Common myeloid progenitor, CD34-positive (primary cell): Measurements from ENCODE around the gene SEC16B.
"Not testable (repeated sequence)": the region's sequence is repeated elsewhere in the genome, so short reads cannot be mapped to it uniquely, and the experiment has no call there.

Experiments used
- CTCF ChIA-PET: fragments of 350-600 bp; sonication (Branson Sonifier 250); formaldehyde crosslinking; loops from one replicate; lab custom pipeline; 2021; ENCODE audit warnings: antibody characterized with exemption; lab: Charles Lee
- POLR2A ChIA-PET: fragments of 350-600 bp; sonication (Branson Sonifier 250); formaldehyde crosslinking; loops from one replicate; lab custom pipeline; 2021; ENCODE audit warnings: antibody characterized with exemption; lab: Charles Lee
- DNase-seq, 3 donors: peaks; one replicate each; pipeline versions ENCODE4 v3.0.0 to v3.0.0-alpha.2; 2013
- H3K27ac ChIP-seq, 2 experiments: 1 replicate in 1 of 2; 2 replicates in 1 of 2; pipeline ENCODE4 v1.7.0; 2013; ENCODE audit warnings: inconsistent platforms in 2 of 2, low read length in 2 of 2, mild to moderate bottlenecking in 2 of 2, low read depth in 1 of 2, moderate library complexity in 1 of 2; ENCODE audit not compliant: severe bottlenecking in 2 of 2, insufficient read depth in 1 of 2, poor library complexity in 1 of 2
- H3K27me3 ChIP-seq, 5 experiments: replicated peaks in 2 of 5; 1 replicate in 3 of 5; 2 replicates in 2 of 5; pipeline versions ENCODE4 v1.6.1 to v1.7.0; 2013; ENCODE audit warnings: low read length in 4 of 5, mild to moderate bottlenecking in 2 of 5, moderate library complexity in 2 of 5, inconsistent platforms in 1 of 5; ENCODE audit not compliant: insufficient read depth in 5 of 5, control insufficient read depth in 4 of 5
- H3K36me3 ChIP-seq, 4 experiments: 1 replicate in 2 of 4; 2 replicates in 2 of 4; pipeline versions ENCODE4 v1.6.1 to v1.7.0; 2013; ENCODE audit warnings: low read length in 3 of 4, control low read depth in 1 of 4, mild to moderate bottlenecking in 1 of 4; ENCODE audit not compliant: control insufficient read depth in 4 of 4, insufficient read depth in 4 of 4
- H3K4me1 ChIP-seq, 4 experiments: 1 replicate in 3 of 4; 2 replicates in 1 of 4; pipeline versions ENCODE4 v1.6.1 to v1.7.1; 2013; ENCODE audit warnings: low read length in 3 of 4, mild to moderate bottlenecking in 3 of 4, control low read depth in 1 of 4, inconsistent platforms in 1 of 4, moderate library complexity in 1 of 4; ENCODE audit not compliant: control insufficient read depth in 4 of 4, insufficient read depth in 4 of 4; ENCODE audit errors: control extremely low read depth in 1 of 4
- H3K4me3 ChIP-seq, 7 experiments: 1 replicate in 4 of 7; 2 replicates in 3 of 7; pipeline versions ENCODE4 v1.5.1 to v1.7.0; 2013; ENCODE audit warnings: mild to moderate bottlenecking in 7 of 7, low read length in 6 of 7, moderate library complexity in 6 of 7, inconsistent platforms in 2 of 7, low read depth in 2 of 7, control low read depth in 1 of 7; ENCODE audit not compliant: insufficient read depth in 4 of 7, control insufficient read depth in 1 of 7; ENCODE audit errors: extremely low read depth in 1 of 7
- H3K9me3 ChIP-seq, 5 experiments: 1 replicate in 4 of 5; 2 replicates in 1 of 5; pipeline versions ENCODE4 v1.6.1 to v1.7.1; 2013; ENCODE audit warnings: low read length in 4 of 5, mild to moderate bottlenecking in 2 of 5, inconsistent platforms in 1 of 5, low read depth in 1 of 5, moderate library complexity in 1 of 5; ENCODE audit not compliant: control insufficient read depth in 4 of 5, insufficient read depth in 2 of 5; ENCODE audit errors: control extremely low read depth in 1 of 5
- whole genome bisulfite sequencing: methylation state at CpG from one replicate; pipeline ENCODE4 v1.1.5; 2013; ENCODE audit not compliant: insufficient coverage; 5-methylcytosine and 5-hydroxymethylcytosine counted together

Gene SEC16B

GRCh38 chr1:177995369-177995768 is 25.5 kb upstream of the SEC16B start:
- CTCF ChIA-PET, result no interaction called here
- H3K4me3 ChIP-seq, result no peak overlapping the region
- H3K27ac ChIP-seq, result no peak overlapping the region
- no peak for DNase-seq
- POLR2A ChIA-PET, result no interaction called here
- no peaks in the 10 kb centered on the region for H3K9me3 ChIP-seq
- no peaks in the 10 kb centered on the region for H3K27me3 ChIP-seq
- 100% methylated on average over 4 of the region's 5 CpGs for WGBS
- H3K36me3 ChIP-seq, result no peaks in the 10 kb centered on the region
- H3K4me1 ChIP-seq, result no peaks in the 10 kb centered on the region

DNA sequence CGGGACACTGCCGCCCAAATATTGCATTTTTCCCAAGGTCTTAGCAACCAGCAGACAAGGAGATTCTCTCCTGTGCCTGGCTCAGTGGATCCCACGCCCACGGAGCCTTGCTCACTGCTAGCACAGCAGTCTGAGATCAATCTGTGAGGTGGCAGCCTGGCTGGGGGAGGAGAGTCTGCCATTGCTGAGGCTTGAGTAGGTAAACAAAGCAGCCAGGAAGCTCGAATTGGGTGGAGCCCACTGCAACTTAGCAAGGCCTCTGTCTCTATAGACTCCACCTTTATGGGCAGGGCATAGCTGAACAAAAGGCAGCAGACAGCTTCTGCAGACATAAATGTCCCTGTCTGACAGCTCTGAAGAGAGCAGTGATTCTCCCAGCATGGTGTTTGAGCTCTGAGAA is 16.4 kb upstream of the SEC16B start:
- H3K27me3 ChIP-seq, H3K4me1 ChIP-seq, CTCF ChIA-PET, POLR2A ChIA-PET, H3K9me3 ChIP-seq, H3K36me3 ChIP-seq, DNase-seq, H3K4me3 ChIP-seq, H3K27ac ChIP-seq: not testable (repeated sequence)
- WGBS, result 95% methylated on average over 3 of the region's 5 CpGs

- POLR2A ChIA-PET, result no interaction called here
- Histone ChIP-seq H3K27me3 (no peaks in the 10 kb centered on the region), H3K36me3 (no peaks in the 10 kb centered on the region), H3K27ac (no peak overlapping the region), H3K4me1 (no peaks in the 10 kb centered on the region), H3K4me3 (no peak overlapping the region), H3K9me3 (peaks cover 0 to 2% (median 0%) of the 10 kb centered on the region in 5 experiments)
- WGBS, result 100% methylated on average over 1 of the region's 1 CpG
- CTCF ChIA-PET, result no interaction called here
- no peak for DNase-seq
Measured at GRCh38 chr1:177984761-177985160, 14.9 kb upstream of the SEC16B start.

GRCh38 chr1:177984136-177984525 is 14.3 kb upstream of the SEC16B start:
- Histone ChIP-seq H3K27me3 (no peaks in the 10 kb centered on the region), H3K27ac (no peak overlapping the region), H3K4me1 (no peaks in the 10 kb centered on the region), H3K9me3 (no peaks in the 10 kb centered on the region), H3K4me3 (no peak overlapping the region), H3K36me3 (no peaks in the 10 kb centered on the region)
- ChIA-PET POLR2A (no interaction called here), CTCF (interaction anchor here (1.3 kb wide), 1 partner anchor 46 kb away, joined by 4 read pairs; no protein-coding TSS in a partner anchor)
- WGBS, result 93% methylated on average over 3 of the region's 3 CpGs
- DNase-seq, result no peak

GRCh38 chr1:177983482-177984135 is 13.8 kb upstream of the SEC16B start:
- Histone ChIP-seq H3K4me3 (no peak overlapping the region), H3K9me3 (no peaks in the 10 kb centered on the region), H3K4me1 (no peaks in the 10 kb centered on the region), H3K27me3 (no peaks in the 10 kb centered on the region), H3K27ac (no peak overlapping the region), H3K36me3 (no peaks in the 10 kb centered on the region)
- WGBS, result 95% methylated on average over 2 of the region's 3 CpGs
- CTCF ChIA-PET, result interaction anchor here (1.3 kb wide), 1 partner anchor 47 kb away, joined by 4 read pairs; no protein-coding TSS in a partner anchor
- POLR2A ChIA-PET, result no interaction called here
- DNase-seq, result no peak

- no peaks in the 10 kb centered on the region for H3K27me3 ChIP-seq
- WGBS, result 100% methylated on average over 4 of the region's 5 CpGs
- POLR2A ChIA-PET, result no interaction called here
- H3K4me1 ChIP-seq, result no peaks in the 10 kb centered on the region
- no peak overlapping the region for H3K27ac ChIP-seq
- no peak for DNase-seq
- CTCF ChIA-PET, result interaction anchor here (1.3 kb wide), 1 partner anchor 47 kb away, joined by 4 read pairs; no protein-coding TSS in a partner anchor
- no peaks in the 10 kb centered on the region for H3K36me3 ChIP-seq
- no peak overlapping the region for H3K4me3 ChIP-seq
- no peaks in the 10 kb centered on the region for H3K9me3 ChIP-seq
Measured at GRCh38 chr1:177983077-177983476, 13.2 kb upstream of the SEC16B start.

DNA sequence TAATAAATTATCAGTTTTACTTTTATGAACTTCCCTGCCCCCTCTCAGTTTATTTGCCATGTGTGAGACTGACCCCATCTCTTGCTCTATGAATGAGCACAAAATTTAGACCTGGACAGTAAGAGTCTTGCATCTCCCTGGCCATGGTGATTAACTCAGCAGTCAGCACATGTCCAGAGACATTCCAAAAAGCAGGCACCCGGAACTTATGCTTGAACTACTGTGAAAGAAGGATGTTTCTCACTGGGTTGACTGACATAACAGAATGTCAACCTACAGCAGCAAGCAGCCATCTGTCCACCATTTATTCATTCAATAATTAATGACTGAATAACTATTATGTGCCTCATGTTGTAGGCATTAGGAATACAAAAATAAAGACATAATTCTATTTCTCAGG is 11.3 kb upstream of the SEC16B start:
- Histone ChIP-seq H3K27ac (no peak overlapping the region), H3K9me3 (no peaks in the 10 kb centered on the region), H3K27me3 (no peaks in the 10 kb centered on the region), H3K4me3 (no peak overlapping the region), H3K36me3 (no peaks in the 10 kb centered on the region), H3K4me1 (no peaks in the 10 kb centered on the region)
- DNase-seq, result no peak
- ChIA-PET POLR2A (no interaction called here), CTCF (no interaction called here)
- no CpG with 5 or more reads among the region's 1 CpG for WGBS
